H1 (cell line): ENCODE measurements around the gene TRMT44. TPM values are rescaled to one million over a fixed set of nuclear protein-coding genes. Genes with fewer than 3 reads are reported as not detected.
A peak's percentile ranks its signal among the peaks of the same experiment; 100 is the strongest.

ENCODE experiments used
- CTCF ChIA-PET: fragments of 300-600 bp; sonication (Branson Sonifier 250); formaldehyde crosslinking; loops from one replicate; lab custom pipeline; 2021; ENCODE audit not compliant: partially characterized antibody; lab: Charles Lee
- POLR2A ChIA-PET: fragments of 300-600 bp; sonication (Branson Sonifier 250); formaldehyde crosslinking; loops from one replicate; lab custom pipeline; 2021; ENCODE audit warnings: inconsistent platforms; ENCODE audit not compliant: partially characterized antibody; lab: Charles Lee
- DNase-seq, 2 experiments: peaks; one replicate each; pipeline versions ENCODE4 v3.0.0 to v3.0.0-alpha.2; 2010 to 2022; ENCODE audit warnings: low spot score in 2 of 2, low read depth in 1 of 2, mixed read lengths in 1 of 2
- FAIRE-seq: peaks from 2 replicates; lab custom pipeline; 2011; peaks lifted over from hg19 to GRCh38; lab: Jason Lieb, UNC
- H2AFZ ChIP-seq: 2 replicates; pipeline ENCODE4 v1.8.1; 2012; ENCODE audit warnings: low read length, inconsistent platforms
- H2AK5ac ChIP-seq: 2 replicates; pipeline ENCODE4 v1.6.1; 2013; ENCODE audit warnings: low read depth, low read length
- H2BK120ac ChIP-seq: replicated peaks from 2 replicates; pipeline ENCODE3; 2013; ENCODE audit warnings: low read depth, low read length, inconsistent platforms
- H2BK12ac ChIP-seq: 2 replicates; pipeline ENCODE4 v1.6.1; 2013; ENCODE audit warnings: low read depth, low read length
- H2BK15ac ChIP-seq: 2 replicates; pipeline ENCODE4 v1.6.1; 2013; ENCODE audit warnings: low read length
- H2BK20ac ChIP-seq: 2 replicates; pipeline ENCODE4 v1.6.1; 2013; ENCODE audit warnings: low read length
- H2BK5ac ChIP-seq: 2 replicates; pipeline ENCODE4 v1.6.1; 2013; ENCODE audit warnings: low read depth, low read length
- H3K14ac ChIP-seq: 2 replicates; pipeline ENCODE4 v1.6.1; 2013; ENCODE audit warnings: inconsistent platforms; ENCODE audit not compliant: insufficient read length
- H3K18ac ChIP-seq: 2 replicates; pipeline ENCODE4 v1.6.1; 2013; ENCODE audit warnings: low read length; ENCODE audit errors: extremely low read depth
- H3K23ac ChIP-seq: 2 replicates; pipeline ENCODE4 v1.6.1; 2013; ENCODE audit warnings: inconsistent platforms; ENCODE audit not compliant: insufficient read length
- H3K23me2 ChIP-seq: 2 replicates; pipeline ENCODE4 v1.6.1; 2013; ENCODE audit warnings: low read depth, low read length
- H3K27ac ChIP-seq: 2 replicates; pipeline ENCODE4 v1.6.1; 2011; ENCODE audit warnings: low read depth, low read length, inconsistent platforms
- H3K27me3 ChIP-seq, 4 experiments: replicated peaks in 1 of 4; 1 replicate in 1 of 4; 2 replicates in 3 of 4; pipeline versions ENCODE4 v1.6.1 to v1.8.1; 2011 to 2013; ENCODE audit warnings: low read length in 3 of 4, mild to moderate bottlenecking in 3 of 4, inconsistent platforms in 2 of 4, mixed read lengths in 2 of 4, moderate library complexity in 1 of 4; ENCODE audit not compliant: control insufficient read depth in 3 of 4, insufficient read depth in 3 of 4; ENCODE audit errors: extremely low read depth in 1 of 4
- H3K36me3 ChIP-seq, 4 experiments: 2 replicates each; pipeline versions ENCODE4 v1.6.1 to v1.8.1; 2011 to 2013; ENCODE audit warnings: mild to moderate bottlenecking in 4 of 4, low read length in 3 of 4, moderate library complexity in 2 of 4, control low read depth in 1 of 4, inconsistent platforms in 1 of 4; ENCODE audit not compliant: insufficient read depth in 4 of 4, control insufficient read depth in 2 of 4
- H3K4ac ChIP-seq: replicated peaks from 2 replicates; pipeline ENCODE3; 2013; ENCODE audit warnings: low read length, low read depth, mixed read lengths, inconsistent platforms; ENCODE audit not compliant: insufficient read length
- H3K4me1 ChIP-seq, 4 experiments: replicated peaks in 1 of 4; 1 replicate in 1 of 4; 2 replicates in 3 of 4; pipeline versions ENCODE4 v1.6.1 to v1.8.1; 2011 to 2013; ENCODE audit warnings: low read length in 3 of 4, inconsistent platforms in 2 of 4, mixed read lengths in 1 of 4; ENCODE audit not compliant: insufficient read depth in 4 of 4, control insufficient read depth in 3 of 4
- H3K4me2 ChIP-seq, 2 experiments: 2 replicates each; pipeline versions ENCODE4 v1.6.1 to v1.8.1; 2011 to 2013; ENCODE audit warnings: low read depth in 2 of 2, low read length in 2 of 2, control low read depth in 1 of 2, inconsistent platforms in 1 of 2, mild to moderate bottlenecking in 1 of 2; ENCODE audit not compliant: insufficient read depth in 1 of 2
- H3K4me3 ChIP-seq, 4 experiments: fragments of 200-600, 300-600 bp in 1 of 4; sonication (generic), shearing (Covaris generic), sonication (Bioruptor Twin) in 1 of 4; 2 replicates each; pipeline versions ENCODE4 v1.5.1 to v1.8.1; 2011 to 2016; ENCODE audit warnings: low read length in 4 of 4, low read depth in 3 of 4, control low read depth in 2 of 4, inconsistent platforms in 2 of 4, mild to moderate bottlenecking in 2 of 4, mixed read lengths in 1 of 4, moderate library complexity in 1 of 4; ENCODE audit not compliant: insufficient read depth in 2 of 4; ENCODE audit errors: extremely low read depth in 1 of 4
- H3K56ac ChIP-seq: replicated peaks from 2 replicates; pipeline ENCODE3; 2013; ENCODE audit warnings: low read depth, mild to moderate bottlenecking, mixed read lengths, low read length, inconsistent platforms; ENCODE audit not compliant: insufficient read length
- H3K79me1 ChIP-seq: 2 replicates; pipeline ENCODE4 v1.6.1; 2013; ENCODE audit warnings: low read depth, low read length, control low read depth
- H3K79me2 ChIP-seq, 2 experiments: 2 replicates each; pipeline versions ENCODE4 v1.6.1 to v1.8.1; 2012 to 2013; ENCODE audit warnings: low read length in 2 of 2, mild to moderate bottlenecking in 2 of 2, inconsistent platforms in 1 of 2; ENCODE audit not compliant: insufficient read depth in 2 of 2, control insufficient read depth in 1 of 2
- H3K9ac ChIP-seq, 4 experiments: replicated peaks in 1 of 4; 1 replicate in 1 of 4; 2 replicates in 3 of 4; pipeline versions ENCODE4 v1.6.1 to v1.8.1; 2011 to 2013; ENCODE audit warnings: low read depth in 3 of 4, low read length in 3 of 4, control low read depth in 2 of 4, mild to moderate bottlenecking in 2 of 4, moderate library complexity in 2 of 4, inconsistent platforms in 1 of 4; ENCODE audit errors: extremely low read depth in 1 of 4
- H3K9me3 ChIP-seq, 2 experiments: 2 replicates each; pipeline versions ENCODE4 v1.6.1 to v1.8.1; 2012 to 2013; ENCODE audit warnings: mild to moderate bottlenecking in 2 of 2, moderate library complexity in 2 of 2, control low read depth in 1 of 2, inconsistent platforms in 1 of 2, low read depth in 1 of 2, low read length in 1 of 2, mixed read lengths in 1 of 2; ENCODE audit not compliant: insufficient read depth in 2 of 2
- H4K20me1 ChIP-seq, 2 experiments: replicated peaks in 1 of 2; 2 replicates each; pipeline versions ENCODE3 to v1.8.1; 2011 to 2013; ENCODE audit warnings: inconsistent platforms in 2 of 2, low read length in 2 of 2, mild to moderate bottlenecking in 1 of 2; ENCODE audit not compliant: insufficient read depth in 2 of 2, control insufficient read depth in 1 of 2
- H4K5ac ChIP-seq: 2 replicates; pipeline ENCODE4 v1.6.1; 2013; ENCODE audit warnings: low read length, low read depth, mixed read lengths, inconsistent platforms; ENCODE audit not compliant: insufficient read length
- H4K8ac ChIP-seq: 2 replicates; pipeline ENCODE4 v1.8.0; 2013; ENCODE audit warnings: mild to moderate bottlenecking, moderate library complexity, low read length, inconsistent platforms; ENCODE audit not compliant: insufficient read depth; ENCODE audit errors: extremely low read depth
- H4K91ac ChIP-seq: replicated peaks from 2 replicates; pipeline ENCODE3; 2013; ENCODE audit warnings: low read length, mixed read lengths, inconsistent platforms; ENCODE audit not compliant: insufficient read length
- HDAC2 ChIP-seq, 2 experiments: fragments of 300-600 bp in 1 of 2; sonication (generic) in 1 of 2; IDR thresholded peaks; 2 replicates each; pipeline ENCODE4 v1.6.1; 2011 to 2012; ENCODE audit warnings: low read depth in 2 of 2, low read length in 2 of 2, mild to moderate bottlenecking in 2 of 2, moderate library complexity in 2 of 2, borderline replicate concordance in 1 of 2, inconsistent platforms in 1 of 2
- RBBP5 ChIP-seq: IDR thresholded peaks from 2 replicates; pipeline ENCODE4 v1.7.1; 2012; ENCODE audit warnings: low read depth, mild to moderate bottlenecking, inconsistent platforms, low read length, moderate library complexity, borderline replicate concordance
- RXRA ChIP-seq: IDR thresholded peaks from 2 replicates; pipeline ENCODE4 v1.6.1; 2011; ENCODE audit warnings: low read depth, mild to moderate bottlenecking, low read length, moderate library complexity; ENCODE audit not compliant: insufficient read depth
- TEAD4 ChIP-seq: IDR thresholded peaks from 2 replicates; pipeline ENCODE4 v1.6.1; 2012; ENCODE audit warnings: low read depth, low read length, inconsistent platforms, mixed read lengths
- WGBS, 2 experiments: shearing (Covaris generic) in 1 of 2; methylation state at CpG; one replicate each; pipeline versions ENCODE4 v1.1.6 to v1.1.7; 2013 to 2015; ENCODE audit warnings: low lambda C conversion rate in 2 of 2, mixed read lengths in 2 of 2, inconsistent platforms in 1 of 2, low coverage in 1 of 2, missing lambda C conversion rate in 1 of 2; ENCODE audit not compliant: insufficient replicate concordance in 2 of 2, insufficient coverage in 1 of 2, insufficient read length in 1 of 2; ENCODE audit errors: extremely low coverage in 1 of 2, missing lambda C conversion rate in 1 of 2; 5-methylcytosine and 5-hydroxymethylcytosine counted together
- polyA plus RNA-seq, 7 experiments: library from polyadenylated mRNA; depleted of rRNA in 3 of 7; stranded (reverse) in 5 of 7; unstranded in 2 of 7; fragments of >200 nt in 5 of 7; fragments of 200-250 nt in 2 of 7; gene quantifications; 1 replicate in 5 of 7; 2 replicates in 1 of 7; 4 replicates in 1 of 7; pipeline versions ENCODE4 v1.2.1 to v1.2.3, GENCODE V29; 2011 to 2013; ENCODE audit warnings: missing spikeins in 2 of 7, mixed read lengths in 2 of 7
- total RNA-seq: library from RNA; stranded (reverse); fragmentation: NEBNext Ultra II Directional; extraction: Animal tissue kit (Norgen Biotek cat#: 25700); gene quantifications from 2 replicates; pipeline ENCODE4 v1.2.1, GENCODE V29; 2021
- TF ChIP-seq, protein P1 (sequence below): IDR thresholded peaks from 2 replicates; pipeline ENCODE4 v1.6.1; 2012; ENCODE audit warnings: inconsistent platforms

TRMT44 gene
- total and polyA plus RNA-seq, 2 of the 8 experiments (the other 6 are each of a cell fraction or from before 2014, with no cell fraction given) = 8.6 to 23.9 TPM

- Histone ChIP-seq H3K79me2 (no peaks in the 10 kb centered on the region), H2AFZ (no peak overlapping the region), H2BK5ac (peak overlapping the region; percentile 75; the same call in 1 of the 2 replicates), H3K14ac (no peak overlapping the region), H4K5ac (peak overlapping the region; percentile 41), H3K4me3 (no peak overlapping the region), H2BK20ac (peak overlapping the region; percentile 90; the same call in 1 of the 2 replicates), H2BK15ac (0 out of 2 replicates have a peak overlapping the region, but pooled peaks have one; percentile 61), H2BK120ac (peak overlapping the region; percentile 18), H3K18ac (peak overlapping the region; percentile 55), H3K23ac (no peak overlapping the region), H3K4me2 (no peak overlapping the region; a peak in 2 of 4 replicates), H3K9me3 (peaks cover 3 to 4% of the 10 kb centered on the region in 2 experiments; a peak in 3 of 4 replicates), H3K23me2 (no peaks in the 10 kb centered on the region), H2AK5ac (peak overlapping the region; percentile 70; the same call in 1 of the 2 replicates), H4K91ac (peak overlapping the region; percentile 61), H3K4me1 (peaks cover 6 to 24% (median 14%) of the 10 kb centered on the region in 4 experiments), H3K27ac (no peak overlapping the region), H4K20me1 (no peaks in the 10 kb centered on the region), H3K9ac (no peak overlapping the region), H2BK12ac (peak overlapping the region; percentile 80; the same call in 1 of the 2 replicates), H3K4ac (peak overlapping the region; percentile 24), H3K36me3 (no peaks in the 10 kb centered on the region), H3K27me3 (no peaks in the 10 kb centered on the region; a peak in 3 of 7 replicates), H4K8ac (peak overlapping the region; percentile 73), H3K56ac (no peak overlapping the region), H3K79me1 (no peaks in the 10 kb centered on the region)
- WGBS, 2 experiments = 61% methylated on average over 21 of the region's 21 CpGs; no CpG with 5 or more reads in 1 of the 2 experiments
- peak; percentile 88 for TF ChIP-seq TEAD4
- peak; percentile 53; the same call in 1 of the 2 replicates for TF ChIP-seq RBBP5
- TF ChIP-seq, protein P1, sequence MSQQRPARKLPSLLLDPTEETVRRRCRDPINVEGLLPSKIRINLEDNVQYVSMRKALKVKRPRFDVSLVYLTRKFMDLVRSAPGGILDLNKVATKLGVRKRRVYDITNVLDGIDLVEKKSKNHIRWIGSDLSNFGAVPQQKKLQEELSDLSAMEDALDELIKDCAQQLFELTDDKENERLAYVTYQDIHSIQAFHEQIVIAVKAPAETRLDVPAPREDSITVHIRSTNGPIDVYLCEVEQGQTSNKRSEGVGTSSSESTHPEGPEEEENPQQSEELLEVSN = no peak
- TF ChIP-seq RXRA = peak; percentile 75; the same call in 1 of the 2 replicates
- 0 out of 4 replicates have a peak, but pooled peaks of 1 of the 2 experiments have one; percentile 39 for TF ChIP-seq HDAC2 (IDR thresholded peaks at IDR 0.05; ENCODE audit: borderline replicate concordance in 1 of 2, low read depth in 2 of 2, low read length in 2 of 2)
- ChIA-PET POLR2A (interaction anchor here (0.9 to 1.9 kb wide), 4 partner anchors 10 to 34 kb away, joined by 3 to 6 read pairs (median 3); no protein-coding TSS in a partner anchor), CTCF (interaction anchor here (0.9 to 1.8 kb wide), 13 partner anchors 9 to 101 kb away, joined by 3 to 6 read pairs (median 3); no protein-coding TSS in a partner anchor)
- DNase-seq (no peak), FAIRE-seq (no peak)
Measured at GRCh38 chr4:8506373-8507195, 66.0 kb downstream of the TRMT44 start.
